Right renal pelvis (tissue), 4 donors: ENCODE measurements around the gene VWA8. TPM values are rescaled to one million over a fixed set of nuclear protein-coding genes. Genes with fewer than 3 reads are reported as not detected.
"Not testable (repeated sequence)": the region's sequence is repeated elsewhere in the genome, so short reads cannot be mapped to it uniquely, and the experiment has no call there.

ENCODE experiments used
- DNase-seq, 4 donors: peaks; one replicate each; pipeline ENCODE4 v3.0.0-alpha.2; 2013; ENCODE audit warnings: low read depth in 4 of 4, low spot score in 3 of 4, missing footprints in 1 of 4
- polyA plus RNA-seq, 4 donors: library from polyadenylated mRNA; unstranded; fragments of 120-200 nt; gene quantifications; one replicate each; pipeline ENCODE4 v1.2.1, GENCODE V29; 2013; ENCODE audit not compliant: insufficient read length in 4 of 4

The VWA8 gene
- polyA plus RNA-seq, 4 donors, result 18.7 to 24.5 (median 20.7) TPM

- DNase-seq, result not testable (repeated sequence)
Observed at GRCh38 chr13:41862659-41863058, 98.2 kb downstream of the VWA8 start.

- no peak for DNase-seq
Observed at GRCh38 chr13:41859565-41859964, 101.3 kb downstream of the VWA8 start.

DNA sequence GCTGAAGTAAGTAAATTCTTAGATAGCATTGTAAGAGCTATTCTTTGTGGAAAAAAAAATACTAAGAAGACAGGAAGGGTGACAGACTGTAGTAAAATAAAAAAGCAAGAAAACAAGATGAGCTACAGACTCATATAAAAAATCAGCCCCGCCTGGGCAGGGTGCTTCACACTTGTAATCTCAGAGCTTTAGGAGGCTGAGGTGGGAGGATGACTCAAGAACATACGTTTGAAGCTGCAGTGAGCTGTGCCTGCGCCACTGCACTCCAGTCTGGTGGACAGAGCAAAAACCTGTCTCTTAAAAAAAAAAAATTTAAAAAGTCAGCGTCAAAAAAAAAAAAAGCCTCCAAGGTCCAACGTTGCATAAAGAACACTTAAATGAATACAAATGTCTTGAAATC, 102.1 kb downstream of the VWA8 start:
- no peak for DNase-seq

- no peak for DNase-seq
Observed at GRCh38 chr13:41854758-41855157, 106.2 kb downstream of the VWA8 start.

DNA sequence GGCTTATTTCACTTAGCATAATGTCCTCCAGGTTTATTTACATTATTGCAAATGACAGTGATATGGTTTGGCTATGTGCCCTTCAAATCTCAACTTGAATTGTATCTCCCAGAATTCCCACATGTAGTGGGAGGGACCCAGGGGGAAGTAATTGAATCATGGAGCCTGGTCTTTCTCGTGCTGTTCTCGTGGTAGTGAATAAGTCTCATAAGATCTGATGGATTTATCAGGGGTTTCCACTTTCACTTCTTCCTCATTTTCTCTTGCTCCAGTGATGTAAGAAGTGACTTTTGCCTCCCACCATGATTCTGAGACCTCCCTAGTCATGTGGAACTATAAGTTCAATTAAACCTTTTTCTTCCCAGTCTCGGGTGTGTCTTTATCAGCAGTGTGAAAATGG, 109.6 kb downstream of the VWA8 start:
- DNase-seq, result no peak

DNA sequence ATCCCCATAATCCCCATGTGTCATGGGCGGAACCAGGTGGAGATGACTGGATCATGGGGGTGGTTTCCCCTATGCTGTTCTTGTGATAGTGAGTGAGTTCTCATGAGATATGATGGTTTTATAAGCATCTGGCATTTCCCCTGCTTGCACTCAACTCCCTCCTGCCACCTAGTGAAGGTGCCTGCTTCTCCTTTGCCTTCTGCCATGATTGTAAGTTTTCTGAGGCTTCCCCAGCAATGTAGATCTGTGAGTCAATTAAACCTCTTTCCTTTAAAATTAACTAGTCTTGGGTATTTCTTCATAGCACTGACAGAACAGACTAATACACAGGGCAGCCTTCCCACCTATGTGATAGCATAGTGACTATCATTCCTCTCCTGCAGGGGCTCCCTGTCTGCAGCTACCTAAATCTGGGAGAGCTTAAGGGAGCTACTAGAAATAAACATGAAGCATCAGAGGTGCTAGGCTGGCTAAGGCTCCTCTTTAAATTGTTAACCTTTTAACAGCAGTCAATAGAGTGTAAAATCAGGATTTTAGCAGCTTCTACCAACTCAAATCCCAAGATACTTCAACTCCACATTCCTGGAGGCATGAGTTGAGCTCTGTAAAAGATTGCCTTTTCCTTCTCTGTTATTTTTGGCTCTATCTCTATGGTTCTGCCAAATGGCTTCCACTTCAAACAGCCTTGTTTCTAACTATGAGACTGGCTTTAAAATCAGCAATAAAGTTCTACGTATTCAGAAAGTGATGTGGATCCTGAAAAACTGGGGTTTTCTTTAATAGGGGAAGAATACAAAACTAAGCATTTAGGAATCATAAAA, 112.3 kb downstream of the VWA8 start:
- DNase-seq, result no peak

DNA sequence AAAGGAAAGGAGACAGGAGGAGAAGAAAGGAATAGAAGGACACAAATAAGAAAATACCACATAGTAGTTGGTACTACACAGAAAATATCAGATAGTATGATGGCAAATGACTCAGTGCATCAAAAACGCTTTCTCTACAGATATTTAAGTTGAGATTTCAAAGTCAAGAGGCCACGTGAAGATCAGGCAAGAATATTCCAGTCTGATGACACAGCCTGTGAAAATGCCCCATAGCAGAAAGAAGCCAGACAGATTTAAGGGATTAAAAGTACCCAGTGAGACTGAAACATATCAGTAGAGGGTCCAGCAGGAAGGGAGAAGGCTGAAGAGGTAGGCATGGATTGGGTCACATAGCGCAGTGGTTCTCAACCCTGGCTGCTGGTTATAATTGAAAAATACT, 113.7 kb downstream of the VWA8 start:
- DNase-seq, result no peak

GRCh38 chr13:41842036-41842620, 118.8 kb downstream of the VWA8 start:
- DNase-seq, result peak; percentile 51 to 66 (median 58)

DNA sequence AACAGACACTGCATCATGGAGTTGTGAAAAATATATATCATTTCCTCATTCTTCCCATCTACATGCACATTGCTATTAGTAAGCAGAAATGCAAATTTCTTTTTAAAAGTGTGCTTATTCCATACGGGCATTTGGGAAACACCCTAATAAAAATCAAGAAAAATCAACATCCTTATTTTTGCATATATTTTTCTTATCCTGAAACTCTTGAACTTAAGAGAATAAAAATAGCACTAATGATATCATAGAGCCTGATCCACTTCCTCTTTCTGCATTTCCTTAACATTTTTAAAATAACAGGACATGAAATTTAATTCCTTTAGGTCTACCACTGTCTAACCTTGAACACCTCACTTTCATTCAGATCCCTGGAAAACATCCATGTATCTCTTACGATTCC, 123.3 kb downstream of the VWA8 start:
- no peak for DNase-seq

DNA sequence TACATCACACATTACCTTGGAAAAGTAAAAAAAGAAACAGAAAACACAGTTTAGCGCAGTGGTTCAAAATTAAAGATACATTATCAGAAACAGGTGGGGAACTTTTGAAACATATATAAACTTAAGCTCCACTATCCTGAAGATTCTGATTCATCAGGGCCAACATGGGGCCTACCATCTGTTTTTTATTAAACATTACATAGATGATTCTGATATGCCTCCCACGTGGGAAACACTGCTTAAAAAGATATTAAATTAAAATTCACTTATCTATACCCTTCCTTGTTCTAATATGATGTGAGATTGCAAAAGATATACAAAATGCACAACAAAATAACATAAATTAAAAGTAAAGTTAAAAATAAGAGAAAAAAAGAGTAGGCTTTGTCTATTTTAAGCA, 125.0 kb downstream of the VWA8 start:
- DNase-seq, result no peak

DNA sequence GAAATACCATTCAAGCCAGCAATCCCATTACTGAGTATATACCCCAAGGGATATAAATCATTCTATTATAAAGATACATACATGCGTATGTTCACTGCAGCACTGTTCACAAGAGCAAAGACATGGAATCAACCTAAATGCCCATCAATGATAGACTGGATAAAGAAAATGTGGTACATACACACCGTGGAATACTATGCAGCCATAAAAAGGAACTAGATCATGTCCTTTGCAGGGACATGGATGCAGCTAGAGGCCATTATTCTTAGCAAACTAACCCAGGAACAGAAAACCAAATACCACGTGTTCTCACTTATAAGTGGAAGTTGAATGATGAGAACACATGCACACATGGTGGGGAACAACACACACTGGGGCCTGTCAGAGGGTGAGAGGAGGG, 126.2 kb downstream of the VWA8 start:
- DNase-seq, result not testable (repeated sequence)

DNA sequence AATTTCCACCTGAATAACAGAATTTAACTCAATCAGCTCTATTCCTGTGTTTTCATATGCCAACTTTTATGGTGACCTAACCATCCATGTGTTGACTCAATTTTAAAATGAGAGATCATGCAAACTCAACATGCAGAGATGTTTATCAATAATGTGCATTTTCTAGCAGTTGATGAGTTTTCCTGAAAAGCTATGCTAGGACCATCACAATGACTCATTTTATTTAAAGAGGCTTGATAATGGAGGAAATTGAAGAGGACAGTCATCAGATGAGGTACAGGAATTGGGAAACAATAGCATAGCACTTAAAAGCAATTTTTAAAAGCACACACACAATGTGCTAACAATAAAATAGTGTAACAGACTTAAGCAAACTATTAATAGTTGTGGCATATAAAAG, 127.1 kb downstream of the VWA8 start:
- no peak for DNase-seq

DNA sequence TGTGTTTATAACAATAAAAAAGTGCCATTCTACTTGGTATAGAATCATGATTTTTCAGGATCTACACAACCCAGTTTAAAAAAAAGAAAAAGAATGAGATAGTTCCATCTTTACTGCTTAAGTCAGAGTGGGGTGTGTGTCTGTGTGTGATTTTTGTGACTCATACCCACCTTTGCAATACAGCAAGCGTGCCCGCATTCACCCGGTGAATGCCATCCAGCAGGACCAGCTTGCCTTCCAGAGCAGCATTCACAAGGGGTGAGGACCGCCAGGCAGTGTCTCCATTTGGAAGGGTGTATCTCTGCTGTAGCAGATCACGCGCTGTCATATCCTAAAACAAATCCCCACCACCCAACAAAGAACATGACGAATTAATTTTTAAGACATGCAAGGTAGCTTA, 127.7 kb downstream of the VWA8 start:
- DNase-seq, result no peak

GRCh38 chr13:41827507-41828213, 133.2 kb downstream of the VWA8 start:
- DNase-seq, result no peak

- no peak for DNase-seq
Observed at GRCh38 chr13:41825691-41826090, 135.2 kb downstream of the VWA8 start.

DNA sequence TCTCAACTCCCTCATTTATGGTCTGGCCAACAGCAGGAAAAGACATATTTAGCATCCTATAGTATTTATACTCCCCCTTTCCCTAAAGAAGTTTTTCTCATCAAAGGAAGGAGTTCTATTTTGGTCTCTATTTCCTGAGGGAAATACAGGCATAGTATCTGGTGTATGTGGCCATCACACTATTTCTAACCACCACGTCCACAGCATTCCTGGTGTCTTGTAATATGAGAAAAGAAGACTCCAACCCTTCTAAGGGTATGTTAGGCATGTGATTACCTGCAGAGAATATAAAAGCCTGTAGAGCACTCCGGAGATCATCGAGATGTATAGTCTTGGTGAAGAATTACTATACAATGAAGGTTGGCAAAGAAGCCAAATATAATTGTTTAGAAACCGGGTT, 137.4 kb downstream of the VWA8 start:
- DNase-seq, result no peak

DNA sequence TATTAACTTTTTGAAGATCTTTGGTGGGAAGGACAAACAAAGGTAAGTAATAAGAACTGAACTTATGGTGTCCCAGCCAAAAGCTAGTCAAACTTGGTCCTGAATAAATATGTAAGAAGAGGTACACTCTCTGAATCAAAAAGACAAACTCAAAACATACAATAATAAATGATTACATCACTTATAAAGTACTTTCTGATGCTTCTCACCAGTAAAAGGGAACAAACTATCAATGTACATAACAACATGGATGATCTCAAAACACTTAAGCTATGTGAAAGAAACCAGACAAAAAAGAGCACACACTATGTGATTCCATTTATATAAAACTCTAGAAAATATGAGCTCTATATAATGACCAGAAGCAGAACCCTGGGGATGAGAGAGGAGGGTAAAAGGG, 138.3 kb downstream of the VWA8 start:
- DNase-seq, result no peak

GRCh38 chr13:41821238-41821594, 139.7 kb downstream of the VWA8 start:
- DNase-seq, result no peak

- DNase-seq, result no peak
Observed at GRCh38 chr13:41820581-41821237, 140.2 kb downstream of the VWA8 start.

DNA sequence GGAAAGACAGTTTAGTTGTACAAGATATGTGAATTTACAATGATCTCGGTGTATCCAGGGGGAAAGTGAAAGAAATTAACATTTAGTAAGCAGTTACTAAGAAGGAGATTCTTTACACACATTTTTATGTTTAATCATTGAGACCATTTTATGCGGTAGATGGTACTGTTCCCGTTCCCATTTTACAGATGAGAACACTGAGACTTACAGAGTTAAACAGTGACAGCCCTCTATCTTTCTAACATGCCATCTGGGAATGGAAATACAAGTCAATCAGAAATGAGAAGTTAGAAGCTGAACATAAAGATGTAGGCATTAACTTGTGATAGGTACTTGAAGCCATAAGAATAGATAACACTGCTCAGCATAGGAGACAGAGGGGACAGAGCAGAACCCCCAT, 144.9 kb downstream of the VWA8 start:
- no peak for DNase-seq

GRCh38 chr13:41813426-41813825, 147.5 kb downstream of the VWA8 start:
- DNase-seq, result no peak
